ENCODE measurements around the gene ASPSCR1. TPM values are rescaled to one million over a fixed set of nuclear protein-coding genes. Genes with fewer than 3 reads are reported as not detected.

The ASPSCR1 gene
- total and polyA plus RNA-seq, 10 donors, result 20.2 to 58.8 (median 33.5) TPM

- intact Hi-C loops (cut with DNase I; ENCODE audit: low total_unique reads), result no loop called here
- 60 to 80% (median 75%) methylated on average over 24 to 37 of the region's 37 CpGs for WGBS, 5 donors
Measured at GRCh38 chr17:81962499-81963441, 14.7 kb upstream of the ASPSCR1 start.

GRCh38 chr17:81964081-81964849 is 13.2 kb upstream of the ASPSCR1 start:
- 73 to 89% (median 80%) methylated on average over 19 to 22 of the region's 22 CpGs for WGBS, 5 donors
- Histone ChIP-seq H3K9me3 (no peaks in the 10 kb centered on the region), H3K36me3 (no peaks in the 10 kb centered on the region), H3K27me3 (replicated peaks in 1 of 7) (peaks cover 4 to 89% (median 50%) of the 10 kb centered on the region in 7 donors), H3K4me3 (no peak overlapping the region), H3K27ac (no peak overlapping the region), H3K4me1 (peaks cover 27 to 64% (median 44%) of the 10 kb centered on the region in 6 donors)
- intact Hi-C loops (cut with DNase I; ENCODE audit: low total_unique reads), result no loop called here
- no peak for TF ChIP-seq POLR2A (IDR thresholded peaks at IDR 0.05)
- TF ChIP-seq CTCF (IDR thresholded peaks at IDR 0.05 in 8 of 11, conservative IDR thresholded peaks at IDR 0.05 in 3 of 11), result no peak
- TF ChIP-seq POLR2AphosphoS5 (IDR thresholded peaks at IDR 0.05), result no peak
- DNase-seq, result no peak

More at GRCh38 chr17:81962499-81963441, 14.7 kb upstream of the ASPSCR1 start:
- Histone ChIP-seq H3K36me3 (no peaks in the 10 kb centered on the region), H3K4me1 (peaks cover 18 to 55% (median 38%) of the 10 kb centered on the region in 6 donors), H3K4me3 (no peak overlapping the region), H3K27me3 (replicated peaks in 1 of 7) (peaks cover 4 to 90% (median 61%) of the 10 kb centered on the region in 7 donors), H3K27ac (no peak overlapping the region), H3K9me3 (no peaks in the 10 kb centered on the region)
- TF ChIP-seq POLR2AphosphoS5 (IDR thresholded peaks at IDR 0.05) (no peak), CTCF (IDR thresholded peaks at IDR 0.05 in 8 of 11, conservative IDR thresholded peaks at IDR 0.05 in 3 of 11) (no peak), POLR2A (IDR thresholded peaks at IDR 0.05) (no peak)
- DNase-seq, result no peak

- DNase-seq, result peak; percentile 86
- H3K27ac ChIP-seq, result peak overlapping the region in 5 of 8 donors; percentile 2 to 64 (median 56)
- no peak for TF ChIP-seq CTCF (IDR thresholded peaks at IDR 0.05 in 8 of 11, conservative IDR thresholded peaks at IDR 0.05 in 3 of 11)
- peak; percentile 77 to 87 (median 82) for TF ChIP-seq POLR2AphosphoS5 (IDR thresholded peaks at IDR 0.05)
- intact Hi-C loops (cut with DNase I; ENCODE audit: low total_unique reads), result no loop called here
- H3K9me3 ChIP-seq, result no peaks in the 10 kb centered on the region
- peak overlapping the region in 2 of 8 donors; percentile 34 to 60 for H3K4me3 ChIP-seq
- 21 to 38% (median 26%) methylated on average over 18 to 41 of the region's 41 CpGs for WGBS, 5 donors
- no peaks in the 10 kb centered on the region for H3K36me3 ChIP-seq
- peaks cover 18 to 50% (median 28%) of the 10 kb centered on the region in 6 donors for H3K4me1 ChIP-seq
- peaks cover 4 to 70% (median 30%) of the 10 kb centered on the region in 7 donors for H3K27me3 ChIP-seq (replicated peaks in 1 of 7)
Measured at GRCh38 chr17:81966343-81967243, 10.8 kb upstream of the ASPSCR1 start.

All from spleen (tissue), 11 donors.